22Rv1 (cell line): ENCODE data around the gene AP3M1.

Source experiments
- CTCF ChIP-seq: fragments of 450-650 bp; IDR thresholded peaks from 2 replicates; pipeline ENCODE4 v1.5.1; 2017; ENCODE audit warnings: mild to moderate bottlenecking
- ZFX ChIP-seq: fragments of 450-650 bp; IDR thresholded peaks from 2 replicates; pipeline ENCODE4 v1.6.1; 2017; ENCODE audit warnings: antibody characterized with exemption, borderline replicate concordance

GRCh38 chr10:74083304-74083703 is 67.3 kb downstream of the AP3M1 start:
- TF ChIP-seq CTCF (no peak), ZFX (no peak)
